Calu3 (cell line): ENCODE measurements around the gene SMPDL3A. TPM values are rescaled to one million over a fixed set of nuclear protein-coding genes. Genes with fewer than 3 reads are reported as not detected.

Source experiments
- BruUV-seq: library from RNA; stranded (reverse); fragments of 400-500 nt; replicated peaks from 2 replicates; lab custom pipeline; 2021; lab: Mats Ljungman, UMichigan
- CTCF ChIA-PET: fragments of 300-600 bp; sonication (Branson Sonifier 250); formaldehyde crosslinking; loops from one replicate; lab custom pipeline; 2022; ENCODE audit warnings: antibody characterized with exemption; lab: Charles Lee
- DNase-seq: peaks from one replicate; pipeline ENCODE4 v3.0.0; 2022
- H3K27ac Mint-ChIP-seq: one replicate; pipeline ENCODE4 v1.8.0; 2022; ENCODE audit warnings: mixed read lengths; ENCODE audit not compliant: unreplicated experiment
- H3K27me3 Mint-ChIP-seq: one replicate; pipeline ENCODE4 v1.8.0; 2022; ENCODE audit warnings: mixed read lengths; ENCODE audit not compliant: unreplicated experiment
- H3K36me3 Mint-ChIP-seq: one replicate; pipeline ENCODE4 v1.8.0; 2022; ENCODE audit warnings: mild to moderate bottlenecking, moderate library complexity, mixed read lengths; ENCODE audit not compliant: insufficient read depth, unreplicated experiment
- H3K4me1 Mint-ChIP-seq: one replicate; pipeline ENCODE4 v1.8.0; 2022; ENCODE audit warnings: mild to moderate bottlenecking, low read depth, mixed read lengths; ENCODE audit not compliant: unreplicated experiment
- H3K4me3 Mint-ChIP-seq: one replicate; pipeline ENCODE4 v1.8.0; 2022; ENCODE audit warnings: mild to moderate bottlenecking, low read depth, moderate library complexity, mixed read lengths; ENCODE audit not compliant: unreplicated experiment
- H3K9me3 Mint-ChIP-seq: one replicate; pipeline ENCODE4 v1.8.0; 2022; ENCODE audit warnings: low read depth, mixed read lengths; ENCODE audit not compliant: unreplicated experiment
- intact Hi-C: fragments of 100-400 bp; cut with micrococcal nuclease; formaldehyde crosslinking; loops from one replicate; pipeline ENCODE4 v1.10.0; 2022; ENCODE audit not compliant: unreplicated experiment
- total RNA-seq: library from RNA; stranded (reverse); gene quantifications from 2 replicates; pipeline ENCODE4 v1.2.3, GENCODE V29; 2022
- TF ChIP-seq, protein P1 (sequence below): fragments of 200-600 bp; IDR thresholded peaks from one replicate; pipeline ENCODE4 v1.8.0; 2022; ENCODE audit warnings: antibody characterized with exemption; ENCODE audit not compliant: unreplicated experiment

The SMPDL3A gene
- total RNA-seq, 1 experiment from 2014 or later, result 1.6 TPM

- Mint-ChIP-seq H3K27me3 (no peaks in the 10 kb centered on the region), H3K36me3 (no peaks in the 10 kb centered on the region), H3K27ac (no peak overlapping the region), H3K9me3 (peaks cover 3% of the 10 kb centered on the region), H3K4me1 (peaks cover 14% of the 10 kb centered on the region), H3K4me3 (no peak overlapping the region)
- BruUV-seq, result no TSS peak
- CTCF ChIA-PET, result no interaction called here
- no peak for DNase-seq
- TF ChIP-seq, protein P1, sequence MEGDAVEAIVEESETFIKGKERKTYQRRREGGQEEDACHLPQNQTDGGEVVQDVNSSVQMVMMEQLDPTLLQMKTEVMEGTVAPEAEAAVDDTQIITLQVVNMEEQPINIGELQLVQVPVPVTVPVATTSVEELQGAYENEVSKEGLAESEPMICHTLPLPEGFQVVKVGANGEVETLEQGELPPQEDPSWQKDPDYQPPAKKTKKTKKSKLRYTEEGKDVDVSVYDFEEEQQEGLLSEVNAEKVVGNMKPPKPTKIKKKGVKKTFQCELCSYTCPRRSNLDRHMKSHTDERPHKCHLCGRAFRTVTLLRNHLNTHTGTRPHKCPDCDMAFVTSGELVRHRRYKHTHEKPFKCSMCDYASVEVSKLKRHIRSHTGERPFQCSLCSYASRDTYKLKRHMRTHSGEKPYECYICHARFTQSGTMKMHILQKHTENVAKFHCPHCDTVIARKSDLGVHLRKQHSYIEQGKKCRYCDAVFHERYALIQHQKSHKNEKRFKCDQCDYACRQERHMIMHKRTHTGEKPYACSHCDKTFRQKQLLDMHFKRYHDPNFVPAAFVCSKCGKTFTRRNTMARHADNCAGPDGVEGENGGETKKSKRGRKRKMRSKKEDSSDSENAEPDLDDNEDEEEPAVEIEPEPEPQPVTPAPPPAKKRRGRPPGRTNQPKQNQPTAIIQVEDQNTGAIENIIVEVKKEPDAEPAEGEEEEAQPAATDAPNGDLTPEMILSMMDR, result no peak
- intact Hi-C loops, result no loop called here
These were observed 36.6 kb upstream of the SMPDL3A start for GRCh38 chr6:122752459-122752858.

DNA sequence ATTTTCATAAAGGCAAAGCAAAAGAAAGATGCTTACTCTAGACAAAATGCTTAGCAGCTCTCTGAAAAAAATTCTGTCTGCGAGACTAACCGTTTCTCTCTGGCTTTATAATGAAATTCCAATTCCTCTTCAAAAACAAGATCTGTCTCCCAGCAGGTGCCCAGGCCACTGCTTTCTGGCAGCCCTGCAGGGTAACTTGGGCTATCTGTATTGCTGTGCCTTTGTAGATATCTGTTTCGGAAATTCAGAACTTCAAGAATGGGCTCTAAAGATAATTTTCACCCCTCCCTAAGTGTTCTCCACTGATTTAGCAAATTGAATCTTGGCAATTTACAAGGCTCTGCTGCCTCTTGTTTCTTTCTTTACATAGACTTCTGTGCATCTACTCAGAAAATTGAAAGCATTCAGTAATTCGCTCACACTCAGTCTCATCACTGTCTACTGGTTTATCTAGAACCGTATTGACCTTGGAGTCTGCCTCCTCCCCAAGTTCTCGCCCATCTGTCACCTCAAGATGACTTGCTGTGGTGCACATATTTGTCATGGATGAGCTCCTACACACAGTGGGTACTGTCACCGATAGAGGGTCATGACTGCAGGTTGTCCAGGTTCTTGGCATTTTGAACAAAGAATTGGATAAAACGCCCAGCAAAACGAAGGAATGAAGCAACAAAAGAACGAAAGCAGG lies 35.9 kb upstream of the SMPDL3A start:
- H3K4me1 Mint-ChIP-seq, result peaks cover 14% of the 10 kb centered on the region
- no peak overlapping the region for H3K27ac Mint-ChIP-seq
- H3K27me3 Mint-ChIP-seq, result no peaks in the 10 kb centered on the region
- DNase-seq, result no peak
- TF ChIP-seq, protein P1, result no peak
- intact Hi-C loops, result no loop called here
- H3K36me3 Mint-ChIP-seq, result no peaks in the 10 kb centered on the region
- CTCF ChIA-PET, result no interaction called here
- H3K4me3 Mint-ChIP-seq, result no peak overlapping the region
- BruUV-seq, result no TSS peak
- peaks cover 3% of the 10 kb centered on the region for H3K9me3 Mint-ChIP-seq

- TF ChIP-seq, protein P1, result no peak
- intact Hi-C loops, result no loop called here
- Mint-ChIP-seq H3K9me3 (peaks cover 3% of the 10 kb centered on the region), H3K4me3 (no peak overlapping the region), H3K4me1 (peaks cover 11% of the 10 kb centered on the region), H3K36me3 (no peaks in the 10 kb centered on the region), H3K27me3 (no peaks in the 10 kb centered on the region), H3K27ac (no peak overlapping the region)
- DNase-seq, result no peak
- no TSS peak for BruUV-seq
- CTCF ChIA-PET, result no interaction called here
These were observed 35.4 kb upstream of the SMPDL3A start for GRCh38 chr6:122753688-122754056.

- BruUV-seq, result no TSS peak
- H3K4me3 Mint-ChIP-seq, result no peak overlapping the region
- peaks cover 5% of the 10 kb centered on the region for H3K4me1 Mint-ChIP-seq
- DNase-seq, result no peak
- CTCF ChIA-PET, result no interaction called here
- no peaks in the 10 kb centered on the region for H3K27me3 Mint-ChIP-seq
- no peak overlapping the region for H3K27ac Mint-ChIP-seq
- TF ChIP-seq, protein P1, result no peak
- intact Hi-C loops, result no loop called here
- H3K9me3 Mint-ChIP-seq, result peaks cover 3% of the 10 kb centered on the region
- H3K36me3 Mint-ChIP-seq, result no peaks in the 10 kb centered on the region
These were observed 34.8 kb upstream of the SMPDL3A start for GRCh38 chr6:122754191-122754731.
